PC-3 (cell line): Measurements from ENCODE around the gene WHAMM. TPM values are rescaled to one million over a fixed set of nuclear protein-coding genes. Genes with fewer than 3 reads are reported as not detected.

ENCODE experiments used
- ATAC-seq: fragments of 200-7000 bp; cut with Tn5 transposase; 2 replicates; pipeline ENCODE4 v1.9.1; 2020; ENCODE audit warnings: mild to moderate bottlenecking, moderate library complexity
- BruUV-seq: library from RNA; stranded (reverse); fragments of 400-500 nt; replicated peaks from 2 replicates; lab custom pipeline; 2021; lab: Mats Ljungman, UMichigan
- CTCF ChIA-PET: fragments of 300-600 bp; sonication (Branson Sonifier 250); formaldehyde crosslinking; loops from one replicate; lab custom pipeline; 2022; ENCODE audit warnings: antibody characterized with exemption; lab: Charles Lee
- POLR2A ChIA-PET: fragments of 300-600 bp; sonication (Branson Sonifier 250); formaldehyde crosslinking; loops from one replicate; lab custom pipeline; 2022; ENCODE audit warnings: antibody characterized with exemption; ENCODE audit not compliant: unreplicated experiment; lab: Charles Lee
- DNase-seq: peaks from one replicate; pipeline ENCODE4 v3.0.0-alpha.2; 2015
- H2AFZ ChIP-seq: fragments of 300-600 bp; sonication (generic); 2 replicates; pipeline ENCODE4 v1.6.0; 2016; ENCODE audit warnings: antibody characterized with exemption, low read length
- H3F3A ChIP-seq: fragments of 300-600 bp; sonication (generic); one replicate; pipeline ENCODE4 v1.6.0; 2017; ENCODE audit warnings: antibody characterized with exemption, low read length, control low read depth, mild to moderate bottlenecking; ENCODE audit not compliant: unreplicated experiment
- H3K27ac ChIP-seq: fragments of 300-600 bp; sonication (generic); 2 replicates; pipeline ENCODE4 v1.5.1; 2016; ENCODE audit warnings: mild to moderate bottlenecking, low read length
- H3K27me3 ChIP-seq: fragments of 300-600 bp; sonication (generic); 2 replicates; pipeline ENCODE4 v1.6.1; 2016; ENCODE audit warnings: low read length, mixed read lengths
- H3K36me3 ChIP-seq: fragments of 300-600 bp; sonication (generic); 2 replicates; pipeline ENCODE4 v1.6.1; 2016; ENCODE audit warnings: low read depth, mixed run types, low read length, mixed read lengths
- H3K4me1 ChIP-seq: fragments of 300-600 bp; sonication (generic); 2 replicates; pipeline ENCODE4 v1.5.1; 2016; ENCODE audit warnings: low read length; ENCODE audit not compliant: insufficient read depth
- H3K4me2 ChIP-seq: fragments of 300-600 bp; sonication (generic); 2 replicates; pipeline ENCODE4 v1.6.0; 2016; ENCODE audit warnings: low read length
- H3K4me3 ChIP-seq: fragments of 300-600 bp; sonication (generic); 2 replicates; pipeline ENCODE4 v1.5.1; 2016; ENCODE audit warnings: mild to moderate bottlenecking, low read length, mixed read lengths
- H3K79me2 ChIP-seq: fragments of 300-600 bp; sonication (generic); 2 replicates; pipeline ENCODE4 v1.6.1; 2017; ENCODE audit warnings: low read length, mixed read lengths
- H3K9ac ChIP-seq: fragments of 300-600 bp; sonication (generic); 2 replicates; pipeline ENCODE4 v1.6.0; 2016; ENCODE audit warnings: mild to moderate bottlenecking, low read length
- H3K9me2 ChIP-seq: fragments of 300-600 bp; sonication (generic); replicated peaks from 2 replicates; pipeline ENCODE4 v1.6.1; 2016; ENCODE audit warnings: mixed run types, low read length, mixed read lengths
- H3K9me3 ChIP-seq: fragments of 300-600 bp; sonication (generic); 2 replicates; pipeline ENCODE4 v1.6.1; 2016; ENCODE audit warnings: low read length, mixed read lengths
- H4K20me1 ChIP-seq: fragments of 300-600 bp; sonication (generic); 2 replicates; pipeline ENCODE4 v1.6.1; 2016; ENCODE audit warnings: low read length, mixed read lengths
- CTCF ChIP-seq: fragments of 300-600 bp; sonication (generic); conservative IDR thresholded peaks from 2 replicates; pipeline ENCODE4 v1.5.1; 2017; ENCODE audit warnings: antibody characterized with exemption, low read depth, mild to moderate bottlenecking, low read length
- EZH2 ChIP-seq: fragments of 300-600 bp; sonication (generic); IDR thresholded peaks from one replicate; pipeline ENCODE4 v1.6.1; 2017; ENCODE audit warnings: antibody characterized with exemption, mild to moderate bottlenecking, low read length; ENCODE audit not compliant: unreplicated experiment
- EZH2phosphoT487 ChIP-seq: fragments of 300-600 bp; sonication (generic); IDR thresholded peaks from 2 replicates; pipeline ENCODE4 v1.6.1; 2018; ENCODE audit warnings: mild to moderate bottlenecking, antibody characterized with exemption, low read length, borderline replicate concordance
- intact Hi-C: fragments of 100-400 bp; cut with micrococcal nuclease; formaldehyde crosslinking; loops from 2 replicates; pipeline ENCODE4 v1.9.0; 2023
- total RNA-seq: library from RNA; depleted of rRNA; stranded (reverse); fragments of >200 nt; gene quantifications from 2 replicates; pipeline ENCODE4 v1.2.3, GENCODE V29; 2014

The WHAMM gene
- total RNA-seq, 1 experiment from 2014 or later, result 4.6 TPM

- Histone ChIP-seq H3K36me3 (no peaks in the 10 kb centered on the region), H3K9me3 (no peaks in the 10 kb centered on the region), H3K27me3 (no peaks in the 10 kb centered on the region), H3K27ac (no peak overlapping the region), H3F3A (no peaks in the 10 kb centered on the region), H3K4me1 (no peaks in the 10 kb centered on the region), H3K4me2 (no peak overlapping the region), H3K79me2 (no peaks in the 10 kb centered on the region), H2AFZ (no peak overlapping the region), H3K4me3 (no peak overlapping the region), H3K9me2 (no peaks in the 10 kb centered on the region), H3K9ac (no peak overlapping the region), H4K20me1 (no peaks in the 10 kb centered on the region)
- ATAC-seq (no peak), DNase-seq (no peak)
- intact Hi-C loops, result no loop called here
- POLR2A ChIA-PET, result no interaction called here
- no TSS peak for BruUV-seq
- no peak for TF ChIP-seq CTCF
- TF ChIP-seq EZH2phosphoT487, result no peak
- TF ChIP-seq EZH2, result no peak
- CTCF ChIA-PET, result no interaction called here
Measured at GRCh38 chr15:82789491-82789890, 19.9 kb upstream of the WHAMM start.

GRCh38 chr15:82790321-82790720, 19.1 kb upstream of the WHAMM start:
- Histone ChIP-seq H3K9ac (no peak overlapping the region), H3K36me3 (no peaks in the 10 kb centered on the region), H3K4me2 (no peak overlapping the region), H3F3A (no peaks in the 10 kb centered on the region), H3K4me3 (no peak overlapping the region), H4K20me1 (no peaks in the 10 kb centered on the region), H2AFZ (no peak overlapping the region), H3K4me1 (no peaks in the 10 kb centered on the region), H3K79me2 (no peaks in the 10 kb centered on the region), H3K9me3 (no peaks in the 10 kb centered on the region), H3K9me2 (no peaks in the 10 kb centered on the region), H3K27ac (no peak overlapping the region), H3K27me3 (no peaks in the 10 kb centered on the region)
- ChIA-PET POLR2A (no interaction called here), CTCF (no interaction called here)
- no peak for ATAC-seq
- intact Hi-C loops, result no loop called here
- no peak for DNase-seq
- TF ChIP-seq CTCF, result no peak
- TF ChIP-seq EZH2phosphoT487, result no peak
- no peak for TF ChIP-seq EZH2
- BruUV-seq, result no TSS peak

GRCh38 chr15:82792068-82792467, 17.4 kb upstream of the WHAMM start:
- ATAC-seq (no peak), DNase-seq (no peak)
- Histone ChIP-seq H3K79me2 (no peaks in the 10 kb centered on the region), H3K4me2 (no peak overlapping the region), H3K27ac (no peak overlapping the region), H2AFZ (no peak overlapping the region), H3K27me3 (no peaks in the 10 kb centered on the region), H3K4me1 (no peaks in the 10 kb centered on the region), H3K9me3 (no peaks in the 10 kb centered on the region), H3K36me3 (no peaks in the 10 kb centered on the region), H3K4me3 (no peak overlapping the region), H3F3A (no peaks in the 10 kb centered on the region), H3K9me2 (no peaks in the 10 kb centered on the region), H4K20me1 (no peaks in the 10 kb centered on the region), H3K9ac (no peak overlapping the region)
- intact Hi-C loops, result no loop called here
- CTCF ChIA-PET, result no interaction called here
- BruUV-seq, result no TSS peak
- POLR2A ChIA-PET, result no interaction called here
- TF ChIP-seq CTCF (no peak), EZH2 (no peak), EZH2phosphoT487 (no peak)
